H1 (cell line): ENCODE results near the gene ARHGAP10. TPM values are rescaled to one million over a fixed set of nuclear protein-coding genes. Genes with fewer than 3 reads are reported as not detected.

Experiments used
- CTCF ChIA-PET: fragments of 300-600 bp; sonication (Branson Sonifier 250); formaldehyde crosslinking; loops from one replicate; lab custom pipeline; 2021; ENCODE audit not compliant: partially characterized antibody; lab: Charles Lee
- POLR2A ChIA-PET: fragments of 300-600 bp; sonication (Branson Sonifier 250); formaldehyde crosslinking; loops from one replicate; lab custom pipeline; 2021; ENCODE audit warnings: inconsistent platforms; ENCODE audit not compliant: partially characterized antibody; lab: Charles Lee
- DNase-seq, 2 experiments: peaks; one replicate each; pipeline versions ENCODE4 v3.0.0 to v3.0.0-alpha.2; 2010 to 2022; ENCODE audit warnings: low spot score in 2 of 2, low read depth in 1 of 2, mixed read lengths in 1 of 2
- FAIRE-seq: peaks from 2 replicates; lab custom pipeline; 2011; peaks lifted over from hg19 to GRCh38; lab: Jason Lieb, UNC
- H2AFZ ChIP-seq: 2 replicates; pipeline ENCODE4 v1.8.1; 2012; ENCODE audit warnings: low read length, inconsistent platforms
- H2AK5ac ChIP-seq: 2 replicates; pipeline ENCODE4 v1.6.1; 2013; ENCODE audit warnings: low read depth, low read length
- H2BK120ac ChIP-seq: replicated peaks from 2 replicates; pipeline ENCODE3; 2013; ENCODE audit warnings: low read depth, low read length, inconsistent platforms
- H2BK12ac ChIP-seq: 2 replicates; pipeline ENCODE4 v1.6.1; 2013; ENCODE audit warnings: low read depth, low read length
- H2BK15ac ChIP-seq: 2 replicates; pipeline ENCODE4 v1.6.1; 2013; ENCODE audit warnings: low read length
- H2BK20ac ChIP-seq: 2 replicates; pipeline ENCODE4 v1.6.1; 2013; ENCODE audit warnings: low read length
- H2BK5ac ChIP-seq: 2 replicates; pipeline ENCODE4 v1.6.1; 2013; ENCODE audit warnings: low read depth, low read length
- H3K14ac ChIP-seq: 2 replicates; pipeline ENCODE4 v1.6.1; 2013; ENCODE audit warnings: inconsistent platforms; ENCODE audit not compliant: insufficient read length
- H3K18ac ChIP-seq: 2 replicates; pipeline ENCODE4 v1.6.1; 2013; ENCODE audit warnings: low read length; ENCODE audit errors: extremely low read depth
- H3K23ac ChIP-seq: 2 replicates; pipeline ENCODE4 v1.6.1; 2013; ENCODE audit warnings: inconsistent platforms; ENCODE audit not compliant: insufficient read length
- H3K23me2 ChIP-seq: 2 replicates; pipeline ENCODE4 v1.6.1; 2013; ENCODE audit warnings: low read depth, low read length
- H3K27ac ChIP-seq: 2 replicates; pipeline ENCODE4 v1.6.1; 2011; ENCODE audit warnings: low read depth, low read length, inconsistent platforms
- H3K27me3 ChIP-seq, 4 experiments: replicated peaks in 1 of 4; 1 replicate in 1 of 4; 2 replicates in 3 of 4; pipeline versions ENCODE4 v1.6.1 to v1.8.1; 2011 to 2013; ENCODE audit warnings: low read length in 3 of 4, mild to moderate bottlenecking in 3 of 4, inconsistent platforms in 2 of 4, mixed read lengths in 2 of 4, moderate library complexity in 1 of 4; ENCODE audit not compliant: control insufficient read depth in 3 of 4, insufficient read depth in 3 of 4; ENCODE audit errors: extremely low read depth in 1 of 4
- H3K36me3 ChIP-seq, 4 experiments: 2 replicates each; pipeline versions ENCODE4 v1.6.1 to v1.8.1; 2011 to 2013; ENCODE audit warnings: mild to moderate bottlenecking in 4 of 4, low read length in 3 of 4, moderate library complexity in 2 of 4, control low read depth in 1 of 4, inconsistent platforms in 1 of 4; ENCODE audit not compliant: insufficient read depth in 4 of 4, control insufficient read depth in 2 of 4
- H3K4ac ChIP-seq: replicated peaks from 2 replicates; pipeline ENCODE3; 2013; ENCODE audit warnings: low read length, low read depth, mixed read lengths, inconsistent platforms; ENCODE audit not compliant: insufficient read length
- H3K4me1 ChIP-seq, 4 experiments: replicated peaks in 1 of 4; 1 replicate in 1 of 4; 2 replicates in 3 of 4; pipeline versions ENCODE4 v1.6.1 to v1.8.1; 2011 to 2013; ENCODE audit warnings: low read length in 3 of 4, inconsistent platforms in 2 of 4, mixed read lengths in 1 of 4; ENCODE audit not compliant: insufficient read depth in 4 of 4, control insufficient read depth in 3 of 4
- H3K4me2 ChIP-seq, 2 experiments: 2 replicates each; pipeline versions ENCODE4 v1.6.1 to v1.8.1; 2011 to 2013; ENCODE audit warnings: low read depth in 2 of 2, low read length in 2 of 2, control low read depth in 1 of 2, inconsistent platforms in 1 of 2, mild to moderate bottlenecking in 1 of 2; ENCODE audit not compliant: insufficient read depth in 1 of 2
- H3K4me3 ChIP-seq, 4 experiments: fragments of 200-600, 300-600 bp in 1 of 4; sonication (generic), shearing (Covaris generic), sonication (Bioruptor Twin) in 1 of 4; 2 replicates each; pipeline versions ENCODE4 v1.5.1 to v1.8.1; 2011 to 2016; ENCODE audit warnings: low read length in 4 of 4, low read depth in 3 of 4, control low read depth in 2 of 4, inconsistent platforms in 2 of 4, mild to moderate bottlenecking in 2 of 4, mixed read lengths in 1 of 4, moderate library complexity in 1 of 4; ENCODE audit not compliant: insufficient read depth in 2 of 4; ENCODE audit errors: extremely low read depth in 1 of 4
- H3K56ac ChIP-seq: replicated peaks from 2 replicates; pipeline ENCODE3; 2013; ENCODE audit warnings: low read depth, mild to moderate bottlenecking, mixed read lengths, low read length, inconsistent platforms; ENCODE audit not compliant: insufficient read length
- H3K79me1 ChIP-seq: 2 replicates; pipeline ENCODE4 v1.6.1; 2013; ENCODE audit warnings: low read depth, low read length, control low read depth
- H3K79me2 ChIP-seq, 2 experiments: 2 replicates each; pipeline versions ENCODE4 v1.6.1 to v1.8.1; 2012 to 2013; ENCODE audit warnings: low read length in 2 of 2, mild to moderate bottlenecking in 2 of 2, inconsistent platforms in 1 of 2; ENCODE audit not compliant: insufficient read depth in 2 of 2, control insufficient read depth in 1 of 2
- H3K9ac ChIP-seq, 4 experiments: replicated peaks in 1 of 4; 1 replicate in 1 of 4; 2 replicates in 3 of 4; pipeline versions ENCODE4 v1.6.1 to v1.8.1; 2011 to 2013; ENCODE audit warnings: low read depth in 3 of 4, low read length in 3 of 4, control low read depth in 2 of 4, mild to moderate bottlenecking in 2 of 4, moderate library complexity in 2 of 4, inconsistent platforms in 1 of 4; ENCODE audit errors: extremely low read depth in 1 of 4
- H3K9me3 ChIP-seq, 2 experiments: 2 replicates each; pipeline versions ENCODE4 v1.6.1 to v1.8.1; 2012 to 2013; ENCODE audit warnings: mild to moderate bottlenecking in 2 of 2, moderate library complexity in 2 of 2, control low read depth in 1 of 2, inconsistent platforms in 1 of 2, low read depth in 1 of 2, low read length in 1 of 2, mixed read lengths in 1 of 2; ENCODE audit not compliant: insufficient read depth in 2 of 2
- H4K20me1 ChIP-seq, 2 experiments: replicated peaks in 1 of 2; 2 replicates each; pipeline versions ENCODE3 to v1.8.1; 2011 to 2013; ENCODE audit warnings: inconsistent platforms in 2 of 2, low read length in 2 of 2, mild to moderate bottlenecking in 1 of 2; ENCODE audit not compliant: insufficient read depth in 2 of 2, control insufficient read depth in 1 of 2
- H4K5ac ChIP-seq: 2 replicates; pipeline ENCODE4 v1.6.1; 2013; ENCODE audit warnings: low read length, low read depth, mixed read lengths, inconsistent platforms; ENCODE audit not compliant: insufficient read length
- H4K8ac ChIP-seq: 2 replicates; pipeline ENCODE4 v1.8.0; 2013; ENCODE audit warnings: mild to moderate bottlenecking, moderate library complexity, low read length, inconsistent platforms; ENCODE audit not compliant: insufficient read depth; ENCODE audit errors: extremely low read depth
- H4K91ac ChIP-seq: replicated peaks from 2 replicates; pipeline ENCODE3; 2013; ENCODE audit warnings: low read length, mixed read lengths, inconsistent platforms; ENCODE audit not compliant: insufficient read length
- ATF2 ChIP-seq: IDR thresholded peaks from 2 replicates; pipeline ENCODE4 v1.6.1; 2012; ENCODE audit warnings: low read length, inconsistent platforms
- EGR1 ChIP-seq: IDR thresholded peaks from 2 replicates; pipeline ENCODE4 v1.6.1; 2011; ENCODE audit warnings: low read depth, low read length, borderline replicate concordance
- SAP30 ChIP-seq: fragments of 300-600 bp; sonication (generic); IDR thresholded peaks from 2 replicates; pipeline ENCODE4 v1.7.1; 2012; ENCODE audit warnings: low read length, moderate library complexity, mild to moderate bottlenecking, inconsistent platforms; ENCODE audit not compliant: insufficient read depth, insufficient replicate concordance
- WGBS, 2 experiments: shearing (Covaris generic) in 1 of 2; methylation state at CpG; one replicate each; pipeline versions ENCODE4 v1.1.6 to v1.1.7; 2013 to 2015; ENCODE audit warnings: low lambda C conversion rate in 2 of 2, mixed read lengths in 2 of 2, inconsistent platforms in 1 of 2, low coverage in 1 of 2, missing lambda C conversion rate in 1 of 2; ENCODE audit not compliant: insufficient replicate concordance in 2 of 2, insufficient coverage in 1 of 2, insufficient read length in 1 of 2; ENCODE audit errors: extremely low coverage in 1 of 2, missing lambda C conversion rate in 1 of 2; 5-methylcytosine and 5-hydroxymethylcytosine counted together
- polyA plus RNA-seq, 7 experiments: library from polyadenylated mRNA; depleted of rRNA in 3 of 7; stranded (reverse) in 5 of 7; unstranded in 2 of 7; fragments of >200 nt in 5 of 7; fragments of 200-250 nt in 2 of 7; gene quantifications; 1 replicate in 5 of 7; 2 replicates in 1 of 7; 4 replicates in 1 of 7; pipeline versions ENCODE4 v1.2.1 to v1.2.3, GENCODE V29; 2011 to 2013; ENCODE audit warnings: missing spikeins in 2 of 7, mixed read lengths in 2 of 7
- total RNA-seq: library from RNA; stranded (reverse); fragmentation: NEBNext Ultra II Directional; extraction: Animal tissue kit (Norgen Biotek cat#: 25700); gene quantifications from 2 replicates; pipeline ENCODE4 v1.2.1, GENCODE V29; 2021

ARHGAP10 gene
- total and polyA plus RNA-seq, 2 of the 8 experiments (the other 6 are each of a cell fraction or from before 2014, with no cell fraction given), result 3.7 to 6.1 TPM

GRCh38 chr4:147994076-147994475 is 262.2 kb downstream of the ARHGAP10 start:
- ChIA-PET CTCF (interaction anchor here (0.6 to 1.7 kb wide), 4 partner anchors 9 to 517 kb away, joined by 3 to 11 read pairs (median 4); no protein-coding TSS in a partner anchor), POLR2A (no interaction called here)
- FAIRE-seq, result no peak
- DNase-seq, result no peak
- Histone ChIP-seq H3K9ac (no peak overlapping the region), H3K27ac (no peak overlapping the region), H2AK5ac (no peak overlapping the region), H3K4me2 (no peak overlapping the region), H2BK20ac (no peak overlapping the region), H2BK120ac (no peak overlapping the region), H3K4ac (no peak overlapping the region), H4K5ac (no peak overlapping the region), H3K4me3 (no peak overlapping the region), H4K8ac (no peak overlapping the region), H3K79me2 (no peaks in the 10 kb centered on the region), H3K36me3 (no peaks in the 10 kb centered on the region), H2AFZ (no peak overlapping the region), H2BK12ac (no peak overlapping the region), H2BK15ac (no peak overlapping the region), H3K27me3 (no peaks in the 10 kb centered on the region; a peak in 1 of 7 replicates), H3K23ac (no peak overlapping the region), H3K23me2 (no peaks in the 10 kb centered on the region), H3K18ac (no peak overlapping the region), H4K91ac (no peak overlapping the region), H3K9me3 (no peaks in the 10 kb centered on the region), H4K20me1 (no peaks in the 10 kb centered on the region), H3K79me1 (no peaks in the 10 kb centered on the region), H2BK5ac (no peak overlapping the region), H3K4me1 (peaks cover 0 to 4% (median 0%) of the 10 kb centered on the region in 4 experiments; a peak in 1 of 7 replicates), H3K56ac (no peak overlapping the region), H3K14ac (no peak overlapping the region)
- WGBS, 2 experiments, result 95% methylated on average over 3 of the region's 3 CpGs; no CpG with 5 or more reads in 1 of the 2 experiments
- no peak for TF ChIP-seq ATF2
- no peak for TF ChIP-seq EGR1
- no peak for TF ChIP-seq SAP30
